ENCODE data around the gene VKORC1. TPM values are rescaled to one million over a fixed set of nuclear protein-coding genes. Genes with fewer than 3 reads are reported as not detected.
"Not testable (repeated sequence)": the region's sequence is repeated elsewhere in the genome, so short reads cannot be mapped to it uniquely, and the experiment has no call there.

Gene VKORC1
- total and polyA plus RNA-seq, 2 of the 4 experiments (the other 2 are of a cell fraction): 65.2 to 317 TPM

- CTCF ChIA-PET: interaction anchor here (1.4 to 1.6 kb wide), 3 partner anchors 15 to 41 kb away, joined by 3 to 4 read pairs (median 4); partner anchors contain the start of gene KAT8
- H4K5ac ChIP-seq (ENCODE audit: low read depth, low read length); H3K18ac ChIP-seq (ENCODE audit: low read depth, low read length); ATAC-seq (ENCODE audit: low read depth); H2BK15ac ChIP-seq (ENCODE audit: low read depth, low read length); H3K56ac ChIP-seq (ENCODE audit: extremely low read depth, insufficient read depth, low read length); in situ Hi-C loops (cut with MboI; ENCODE audit: low sequenced_read_pairs); H3K23ac ChIP-seq (ENCODE audit: low read depth, low read length); H3K79me1 ChIP-seq (ENCODE audit: low read depth in 1 of 2, low read length in 2 of 2); H3K9me3 ChIP-seq (ENCODE audit: control insufficient read depth, insufficient read depth, low read length); H3K4me3 ChIP-seq (ENCODE audit: insufficient read depth, low read depth, low read length); dilution Hi-C loops (cut with HindIII; ENCODE audit: low sequenced_read_pairs, unreplicated experiment); BruUV-seq (replicated peaks); H4K91ac ChIP-seq (ENCODE audit: insufficient read depth, low read depth, low read length); H3K27me3 ChIP-seq (ENCODE audit: control insufficient read depth, insufficient read depth, low read length); H3K4me1 ChIP-seq (ENCODE audit: control insufficient read depth, insufficient read depth, low read length); H2BK5ac ChIP-seq (ENCODE audit: low read depth, low read length, poor library complexity, severe bottlenecking); H3K4me2 ChIP-seq (ENCODE audit: low read depth, low read length); H2BK120ac ChIP-seq (ENCODE audit: low read depth, low read length); H2AK9ac ChIP-seq (replicated peaks; ENCODE audit: low read depth, low read length, poor library complexity); H4K20me1 ChIP-seq (ENCODE audit: insufficient read depth, low read length); H3K14ac ChIP-seq (replicated peaks; ENCODE audit: low read depth, low read length); H3K36me3 ChIP-seq (ENCODE audit: control insufficient read depth, insufficient read depth, low read length); H3K27ac ChIP-seq (ENCODE audit: insufficient read depth, low read length); H3K9me1 ChIP-seq (ENCODE audit: insufficient read depth, low read length); DNase-seq; H3K4ac ChIP-seq (ENCODE audit: low read depth, low read length); intact Hi-C loops (cut with micrococcal nuclease); H4K8ac ChIP-seq (ENCODE audit: low read depth in 2 of 2, low read length in 2 of 2); H3K9ac ChIP-seq (ENCODE audit: low read depth, low read length): not testable (repeated sequence)
- Histone ChIP-seq H2AK5ac (ENCODE audit: low read depth, low read length) (0 out of 2 replicates have a peak overlapping the region, but pooled peaks have one; percentile 8), H2AFZ (replicated peaks; ENCODE audit: low read length, poor library complexity) (peak overlapping the region; percentile 80), H2BK20ac (ENCODE audit: low read depth, low read length) (peak overlapping the region; percentile 5; the same call in 1 of the 2 replicates)
- 100% methylated on average over 3 of the region's 13 CpGs; no CpG with 5 or more reads in 1 of the 2 experiments for WGBS, 2 experiments (ENCODE audit: extremely low coverage in 2 of 2, insufficient read length in 1 of 2)
- POLR2A ChIA-PET (ENCODE audit: unreplicated experiment): interaction anchor here (0.8 kb wide), 1 partner anchor 16 kb away, joined by 3 read pairs; the partner anchor contains the start of gene KAT8
Observed at GRCh38 chr16:31100876-31101641, 6.5 kb upstream of the VKORC1 start.
